Measurements from ENCODE around the gene CACNG1. TPM values are rescaled to one million over a fixed set of nuclear protein-coding genes. Genes with fewer than 3 reads are reported as not detected.

The CACNG1 gene
- total and polyA plus RNA-seq, 2 of the 4 experiments (the other 2 are of a cell fraction), result not detected

DNA sequence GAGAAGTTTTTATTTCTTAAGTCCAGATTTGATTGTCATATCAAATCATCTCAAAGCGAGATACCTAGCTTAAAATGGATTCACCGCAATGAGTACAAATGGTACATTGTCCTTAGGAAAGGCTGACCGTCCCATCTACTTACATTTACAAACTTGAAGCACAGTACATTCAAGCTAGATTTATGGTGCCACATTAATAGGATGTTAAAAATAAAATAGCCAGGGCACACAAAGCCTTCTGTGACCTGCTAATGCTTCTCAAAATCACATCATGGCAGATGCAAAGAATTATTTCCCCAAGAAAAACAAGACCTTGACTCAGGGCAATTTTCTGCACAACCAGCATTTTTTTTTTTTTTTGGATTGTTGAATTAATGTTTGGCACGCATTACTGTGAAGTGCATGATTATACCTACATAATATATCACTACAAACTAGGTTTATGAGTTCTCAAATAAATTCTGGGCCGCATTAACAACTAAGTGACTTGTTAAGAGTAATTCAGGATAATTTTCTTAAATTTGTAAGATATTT, 25.3 kb downstream of the CACNG1 start:
- Histone ChIP-seq H3K9ac (ENCODE audit: low read depth, low read length) (no peak overlapping the region), H3K56ac (ENCODE audit: extremely low read depth, insufficient read depth, low read length) (no peak overlapping the region), H3K9me3 (ENCODE audit: control insufficient read depth, insufficient read depth, low read length) (no peaks in the 10 kb centered on the region), H4K8ac (ENCODE audit: low read depth in 2 of 2, low read length in 2 of 2) (no peak overlapping the region), H3K4me1 (ENCODE audit: control insufficient read depth, insufficient read depth, low read length) (no peaks in the 10 kb centered on the region), H2BK5ac (ENCODE audit: low read depth, low read length, poor library complexity, severe bottlenecking) (no peak overlapping the region), H3K27ac (ENCODE audit: insufficient read depth, low read length) (no peak overlapping the region), H4K91ac (ENCODE audit: insufficient read depth, low read depth, low read length) (no peak overlapping the region), H3K79me1 (ENCODE audit: low read depth in 1 of 2, low read length in 2 of 2) (no peaks in the 10 kb centered on the region; a peak in 1 of 4 replicates), H3K23ac (ENCODE audit: low read depth, low read length) (no peak overlapping the region), H3K18ac (ENCODE audit: low read depth, low read length) (no peak overlapping the region), H3K4ac (ENCODE audit: low read depth, low read length) (no peak overlapping the region), H3K9me1 (ENCODE audit: insufficient read depth, low read length) (0 out of 2 replicates have a peak, but pooled peaks cover 2% of the 10 kb centered on the region), H3K36me3 (ENCODE audit: control insufficient read depth, insufficient read depth, low read length) (peaks cover 5% of the 10 kb centered on the region; the same call in 1 of the 2 replicates), H2BK120ac (ENCODE audit: low read depth, low read length) (no peak overlapping the region), H4K20me1 (ENCODE audit: insufficient read depth, low read length) (no peaks in the 10 kb centered on the region), H4K5ac (ENCODE audit: low read depth, low read length) (no peak overlapping the region), H3K27me3 (ENCODE audit: control insufficient read depth, insufficient read depth, low read length) (no peaks in the 10 kb centered on the region), H2BK15ac (ENCODE audit: low read depth, low read length) (no peak overlapping the region), H3K14ac (replicated peaks; ENCODE audit: low read depth, low read length) (no peak overlapping the region), H2AK9ac (replicated peaks; ENCODE audit: low read depth, low read length, poor library complexity) (no peak overlapping the region), H2BK20ac (ENCODE audit: low read depth, low read length) (no peak overlapping the region), H2AK5ac (ENCODE audit: low read depth, low read length) (no peak overlapping the region), H3K4me3 (ENCODE audit: insufficient read depth, low read depth, low read length) (no peak overlapping the region), H3K4me2 (ENCODE audit: low read depth, low read length) (no peak overlapping the region), H2AFZ (replicated peaks; ENCODE audit: low read length, poor library complexity) (no peak overlapping the region)
- no CpG with 5 or more reads among the region's 5 CpGs for WGBS, 2 experiments (ENCODE audit: extremely low coverage in 2 of 2, insufficient read length in 1 of 2)
- ChIA-PET POLR2A (ENCODE audit: unreplicated experiment) (no interaction called here), CTCF (no interaction called here)
- TF ChIP-seq MAFK (IDR thresholded peaks at IDR 0.05; ENCODE audit: low read depth, low read length) (peak; percentile 36; the same call in 1 of the 2 replicates), NFE2L2 (IDR thresholded peaks at IDR 0.05; ENCODE audit: low read depth, low read length) (no peak), CHD1 (IDR thresholded peaks at IDR 0.05; ENCODE audit: low read depth, low read length) (no peak), BHLHE40 (IDR thresholded peaks at IDR 0.05; ENCODE audit: low read depth, low read length) (no peak)
- ATAC-seq (ENCODE audit: low read depth), result no peak
- intact Hi-C loops (cut with micrococcal nuclease) (no loop called here), in situ Hi-C loops (cut with MboI; ENCODE audit: low sequenced_read_pairs) (no loop called here), dilution Hi-C loops (cut with HindIII; ENCODE audit: low sequenced_read_pairs, unreplicated experiment) (no loop called here)
- no peak for DNase-seq
- BruUV-seq (replicated peaks), result no TSS peak

Data from IMR-90 (cell line).